Tibial nerve (tissue), 4 donors: Measurements from ENCODE around the gene ATP1A4. TPM values are rescaled to one million over a fixed set of nuclear protein-coding genes. Genes with fewer than 3 reads are reported as not detected.

ENCODE experiments used
- DNase-seq, 2 donors: peaks; one replicate each; pipeline ENCODE4 v3.0.0-alpha.2; 2019; ENCODE audit warnings: low spot score in 2 of 2
- H3K27ac ChIP-seq, 4 donors: fragments of 200-600 bp; sonication (generic) in 3 of 4; one replicate each; pipeline ENCODE4 v1.5.1; 2017 to 2019; ENCODE audit warnings: mild to moderate bottlenecking in 1 of 4
- H3K27me3 ChIP-seq, 2 donors: fragments of 200-600 bp; sonication (generic) in 1 of 2; one replicate each; pipeline versions ENCODE4 v1.5.1 to v1.6.0; 2017 to 2019
- H3K36me3 ChIP-seq, 3 donors: fragments of 200-600 bp; sonication (generic); one replicate each; pipeline ENCODE4 v1.5.1; 2018 to 2019
- H3K4me1 ChIP-seq, 4 donors: fragments of 200-600 bp; sonication (generic) in 3 of 4; one replicate each; pipeline ENCODE4 v1.5.1; 2017 to 2019
- H3K4me3 ChIP-seq, 4 donors: fragments of 200-600 bp; sonication (generic) in 3 of 4; one replicate each; pipeline ENCODE4 v1.5.1; 2017 to 2019; ENCODE audit warnings: mild to moderate bottlenecking in 1 of 4, moderate library complexity in 1 of 4
- H3K9me3 ChIP-seq, 4 donors: fragments of 200-600 bp; sonication (generic) in 3 of 4; one replicate each; pipeline ENCODE4 v1.5.1; 2017 to 2019
- CTCF ChIP-seq, 5 experiments: fragments of 200-600 bp in 3 of 5; fragments of 450-650 bp in 2 of 5; sonication (generic) in 3 of 5; IDR thresholded peaks; one replicate each; pipeline ENCODE4 v1.5.1; 2016 to 2019; ENCODE audit warnings: antibody characterized with exemption in 5 of 5, mild to moderate bottlenecking in 3 of 5, moderate library complexity in 2 of 5
- EP300 ChIP-seq, 2 donors: sonication (generic); formaldehyde crosslinking; IDR thresholded peaks; one replicate each; pipeline ENCODE4 v1.6.1; 2017; ENCODE audit warnings: antibody characterized with exemption in 2 of 2, mild to moderate bottlenecking in 1 of 2
- POLR2A ChIP-seq, 2 donors: fragments of 450-650 bp; IDR thresholded peaks; one replicate each; pipeline ENCODE4 v1.6.1; 2017; ENCODE audit warnings: antibody characterized with exemption in 2 of 2, mild to moderate bottlenecking in 2 of 2, moderate library complexity in 2 of 2
- WGBS, 2 donors: methylation state at CpG; one replicate each; pipeline ENCODE4 v1.1.5; 2018; 5-methylcytosine and 5-hydroxymethylcytosine counted together
- total RNA-seq, 4 donors: library from RNA; depleted of rRNA; stranded (reverse); fragments of >200 nt; gene quantifications; one replicate each; pipeline ENCODE4 v1.1.0, GENCODE V29; 2016

The ATP1A4 gene
- total RNA-seq, 4 donors from 2014 or later = 0.90 to 5.0 (median 2.1) TPM

GRCh38 chr1:160134791-160135572, 16.4 kb upstream of the ATP1A4 start:
- Histone ChIP-seq H3K4me1 (peaks cover 0 to 28% (median 15%) of the 10 kb centered on the region in 4 donors), H3K27ac (peak overlapping the region in 2 of 4 donors; percentile 62 to 73), H3K36me3 (peaks cover 0 to 89% (median 0%) of the 10 kb centered on the region in 3 donors), H3K9me3 (no peaks in the 10 kb centered on the region), H3K27me3 (no peaks in the 10 kb centered on the region), H3K4me3 (no peak overlapping the region)
- WGBS, 2 donors = 80 to 83% methylated on average over 15 to 20 of the region's 20 CpGs
- DNase-seq = no peak
- no peak for TF ChIP-seq EP300 (IDR thresholded peaks at IDR 0.05)
- TF ChIP-seq CTCF (IDR thresholded peaks at IDR 0.05) = no peak
- TF ChIP-seq POLR2A (IDR thresholded peaks at IDR 0.05) = no peak

- peaks cover 0 to 87% (median 0%) of the 10 kb centered on the region in 3 donors for H3K36me3 ChIP-seq
- peak overlapping the region in 2 of 4 donors; percentile 51 to 60 for H3K27ac ChIP-seq
- DNase-seq = no peak
- H3K4me1 ChIP-seq = peaks cover 0 to 14% (median 5%) of the 10 kb centered on the region in 4 donors
- TF ChIP-seq POLR2A (IDR thresholded peaks at IDR 0.05) = no peak
- no peak for TF ChIP-seq CTCF (IDR thresholded peaks at IDR 0.05)
- no peak for TF ChIP-seq EP300 (IDR thresholded peaks at IDR 0.05)
- WGBS, 2 donors = 83 to 84% methylated on average over 22 of the region's 22 CpGs
- H3K27me3 ChIP-seq = no peaks in the 10 kb centered on the region
- no peak overlapping the region for H3K4me3 ChIP-seq
- no peaks in the 10 kb centered on the region for H3K9me3 ChIP-seq
Observed at GRCh38 chr1:160136121-160136925, 15.1 kb upstream of the ATP1A4 start.

GRCh38 chr1:160136926-160137200, 14.5 kb upstream of the ATP1A4 start:
- Histone ChIP-seq H3K27ac (peak overlapping the region in 1 of 4 donors; percentile 51), H3K4me1 (peaks cover 0 to 9% (median 2%) of the 10 kb centered on the region in 4 donors), H3K4me3 (no peak overlapping the region), H3K9me3 (no peaks in the 10 kb centered on the region), H3K27me3 (no peaks in the 10 kb centered on the region), H3K36me3 (peaks cover 0 to 87% (median 0%) of the 10 kb centered on the region in 3 donors)
- no peak for TF ChIP-seq CTCF (IDR thresholded peaks at IDR 0.05)
- TF ChIP-seq POLR2A (IDR thresholded peaks at IDR 0.05) = no peak
- TF ChIP-seq EP300 (IDR thresholded peaks at IDR 0.05) = no peak
- WGBS, 2 donors = 70 to 92% methylated on average over 5 of the region's 5 CpGs
- DNase-seq = no peak

- Histone ChIP-seq H3K4me3 (no peak overlapping the region), H3K27ac (peak overlapping the region in 1 of 4 donors; percentile 51), H3K9me3 (no peaks in the 10 kb centered on the region), H3K4me1 (peaks cover 0 to 4% (median 0%) of the 10 kb centered on the region in 4 donors), H3K27me3 (no peaks in the 10 kb centered on the region), H3K36me3 (peaks cover 0 to 88% (median 0%) of the 10 kb centered on the region in 3 donors)
- 79 to 89% methylated on average over 8 of the region's 8 CpGs for WGBS, 2 donors
- TF ChIP-seq EP300 (IDR thresholded peaks at IDR 0.05) (no peak), CTCF (IDR thresholded peaks at IDR 0.05) (no peak), POLR2A (IDR thresholded peaks at IDR 0.05) (no peak)
- DNase-seq = no peak
Observed at GRCh38 chr1:160137216-160137862, 14.1 kb upstream of the ATP1A4 start.
